Activated naive CD8-positive, alpha-beta T cell treated with anti-CD3 and anti-CD28 coated beads for 36 hours (primary cell): Measurements from ENCODE around the gene SLC17A5. TPM values are rescaled to one million over a fixed set of nuclear protein-coding genes. Genes with fewer than 3 reads are reported as not detected.
"Not testable (repeated sequence)": the region's sequence is repeated elsewhere in the genome, so short reads cannot be mapped to it uniquely, and the experiment has no call there.

Experiments used
- DNase-seq: peaks from one replicate; pipeline ENCODE4 v3.0.0; 2021
- H3K27ac Mint-ChIP-seq: one replicate; pipeline ENCODE4 v1.8.0; 2022; ENCODE audit warnings: mild to moderate bottlenecking, moderate library complexity, mixed read lengths
- H3K27me3 Mint-ChIP-seq: one replicate; pipeline ENCODE4 v1.8.0; 2022; ENCODE audit warnings: mild to moderate bottlenecking, mixed read lengths
- H3K36me3 Mint-ChIP-seq: one replicate; pipeline ENCODE4 v1.8.0; 2021; ENCODE audit warnings: mild to moderate bottlenecking, mixed read lengths
- H3K4me1 Mint-ChIP-seq: one replicate; pipeline ENCODE4 v1.8.0; 2021; ENCODE audit warnings: mixed read lengths
- H3K4me3 Mint-ChIP-seq: one replicate; pipeline ENCODE4 v1.8.0; 2022; ENCODE audit warnings: mild to moderate bottlenecking, moderate library complexity, mixed read lengths
- H3K9me3 Mint-ChIP-seq: one replicate; pipeline ENCODE4 v1.8.0; 2022; ENCODE audit warnings: mixed read lengths
- total RNA-seq, 2 experiments: library from RNA; stranded (reverse); gene quantifications; one replicate each; pipeline ENCODE4 v1.2.3, GENCODE V29; 2021

SLC17A5 gene
- total RNA-seq, 2 experiments from 2014 or later, result 3.1 to 4.1 TPM

DNA sequence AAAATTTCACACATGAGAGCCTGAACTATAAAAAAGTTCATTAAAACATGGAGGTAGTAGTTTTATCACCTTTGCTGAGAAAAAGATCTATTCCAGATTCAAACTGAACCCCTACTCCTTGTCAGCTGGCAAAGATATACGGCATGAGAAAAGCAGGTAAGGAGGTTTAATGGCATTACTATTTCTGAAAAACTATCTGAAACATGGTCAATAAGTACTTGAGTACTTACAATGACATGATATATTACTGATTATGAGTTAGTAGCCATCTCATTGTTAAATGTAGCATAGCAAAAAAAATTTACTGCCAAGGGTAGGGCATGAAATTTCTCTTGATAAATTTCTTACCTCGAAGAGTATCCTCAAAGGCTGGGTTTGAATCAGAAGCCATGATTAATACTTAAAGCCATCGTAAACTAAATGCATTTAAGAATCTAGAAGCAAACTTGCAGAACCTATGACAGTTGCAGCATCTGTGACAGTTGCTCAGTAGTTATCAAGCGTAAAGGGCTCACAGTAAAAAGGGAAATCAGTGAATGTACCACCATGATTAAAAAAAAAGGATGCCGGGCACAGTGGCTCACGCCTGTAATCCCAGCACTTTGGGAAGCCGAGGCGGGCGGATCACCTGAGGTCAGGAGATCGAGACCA lies 8.7 kb downstream of the SLC17A5 start:
- Mint-ChIP-seq H3K9me3 (no peaks in the 10 kb centered on the region), H3K27ac (no peak overlapping the region), H3K4me1 (peaks cover 7% of the 10 kb centered on the region), H3K27me3 (no peaks in the 10 kb centered on the region), H3K36me3 (peaks cover 3% of the 10 kb centered on the region), H3K4me3 (peak overlapping the region; percentile 80)
- DNase-seq, result no peak

DNA sequence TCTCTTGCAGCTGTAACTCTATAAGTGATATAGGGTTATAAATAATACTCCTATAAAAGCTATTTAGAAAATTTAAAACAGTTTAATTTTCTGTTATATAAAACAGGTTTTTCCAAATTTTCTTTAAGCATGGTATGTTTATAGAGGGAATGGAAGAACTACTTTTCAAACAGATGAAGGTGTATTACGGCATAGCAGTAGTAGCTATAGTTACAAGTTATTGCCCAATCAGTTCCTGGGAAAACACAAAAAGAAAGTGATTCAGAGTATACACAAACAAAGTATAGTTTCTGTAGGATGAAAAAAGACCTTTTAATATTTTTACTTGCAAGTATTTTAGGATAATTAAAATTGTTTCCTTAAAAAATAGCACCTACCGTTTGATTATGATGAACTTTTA lies 9.8 kb downstream of the SLC17A5 start:
- no peak overlapping the region for H3K4me3 Mint-ChIP-seq
- H3K9me3 Mint-ChIP-seq, result no peaks in the 10 kb centered on the region
- no peaks in the 10 kb centered on the region for H3K36me3 Mint-ChIP-seq
- no peak overlapping the region for H3K27ac Mint-ChIP-seq
- peaks cover 7% of the 10 kb centered on the region for H3K4me1 Mint-ChIP-seq
- H3K27me3 Mint-ChIP-seq, result no peaks in the 10 kb centered on the region
- no peak for DNase-seq

DNA sequence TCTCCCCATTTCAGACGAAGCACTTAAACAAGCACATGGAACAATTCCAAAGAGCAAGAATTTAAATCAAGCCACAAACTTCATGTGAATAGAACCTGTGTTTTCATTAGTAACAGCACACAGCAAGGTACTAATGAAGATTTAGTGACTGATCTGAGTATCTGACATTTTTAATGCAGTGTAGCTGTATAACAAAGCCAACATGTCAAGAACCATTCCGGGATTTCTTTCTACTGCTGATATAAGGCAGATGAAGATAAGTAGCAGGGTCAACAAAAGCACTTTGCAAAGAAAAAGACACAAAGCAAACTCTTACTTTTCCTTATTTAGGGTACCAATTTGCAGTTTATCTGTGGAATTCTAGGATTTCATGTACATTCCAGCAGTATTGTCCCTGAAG lies 11.3 kb downstream of the SLC17A5 start:
- no peak overlapping the region for H3K27ac Mint-ChIP-seq
- H3K4me3 Mint-ChIP-seq, result no peak overlapping the region
- H3K4me1 Mint-ChIP-seq, result peaks cover 7% of the 10 kb centered on the region
- no peaks in the 10 kb centered on the region for H3K9me3 Mint-ChIP-seq
- H3K27me3 Mint-ChIP-seq, result no peaks in the 10 kb centered on the region
- DNase-seq, result no peak
- H3K36me3 Mint-ChIP-seq, result no peaks in the 10 kb centered on the region

DNA sequence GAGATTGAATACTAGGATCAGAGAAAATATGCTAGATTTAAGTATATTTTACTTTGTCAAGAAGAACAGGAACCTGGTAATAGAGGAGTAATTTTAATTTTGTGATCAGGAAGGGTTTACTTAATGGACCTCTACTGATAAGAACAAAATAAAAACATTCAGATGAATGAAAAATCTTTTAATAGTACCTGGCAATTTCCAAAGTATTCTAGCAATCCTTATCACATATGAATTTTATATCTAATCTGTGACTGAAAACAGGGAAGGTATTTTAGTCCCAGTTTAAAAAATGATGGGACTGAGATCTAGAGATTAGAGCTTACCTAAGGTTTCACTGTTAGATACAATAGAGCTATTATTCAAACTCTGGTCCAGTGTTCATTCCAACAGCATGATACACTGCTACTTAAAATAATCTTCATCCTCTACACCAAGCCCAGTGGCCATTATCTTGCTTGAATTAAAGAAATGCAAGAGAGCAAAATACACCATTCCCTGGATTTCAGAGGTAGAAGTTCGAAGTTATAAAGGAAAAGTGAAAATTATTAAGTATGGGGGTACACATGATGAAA lies 13.5 kb downstream of the SLC17A5 start:
- H3K36me3 Mint-ChIP-seq, result peaks cover 4% of the 10 kb centered on the region
- H3K4me1 Mint-ChIP-seq, result peaks cover 4% of the 10 kb centered on the region
- H3K27me3 Mint-ChIP-seq, result no peaks in the 10 kb centered on the region
- DNase-seq, result no peak
- no peaks in the 10 kb centered on the region for H3K9me3 Mint-ChIP-seq
- H3K27ac Mint-ChIP-seq, result no peak overlapping the region
- no peak overlapping the region for H3K4me3 Mint-ChIP-seq

DNA sequence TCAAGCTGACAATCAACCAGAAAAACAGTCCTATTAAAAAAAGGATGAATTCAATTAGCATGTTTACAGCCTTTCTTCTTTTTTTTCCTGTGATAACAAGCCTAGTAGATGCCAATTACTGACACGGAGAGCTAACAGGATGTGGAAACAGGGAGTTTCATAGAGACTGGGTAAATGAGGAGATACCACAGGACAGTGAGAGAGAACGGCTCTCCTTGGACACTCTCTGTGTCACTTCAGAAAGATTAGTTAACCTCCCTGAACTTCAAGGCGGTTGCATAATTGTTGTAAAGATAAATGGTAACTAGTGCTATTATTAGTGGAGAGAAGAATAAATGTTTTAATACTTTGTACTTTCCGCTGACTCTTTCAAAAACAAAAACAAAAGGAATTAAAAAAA lies 14.8 kb downstream of the SLC17A5 start:
- no peak overlapping the region for H3K27ac Mint-ChIP-seq
- no peaks in the 10 kb centered on the region for H3K27me3 Mint-ChIP-seq
- H3K36me3 Mint-ChIP-seq, result peaks cover 6% of the 10 kb centered on the region
- no peak overlapping the region for H3K4me3 Mint-ChIP-seq
- no peak for DNase-seq
- no peaks in the 10 kb centered on the region for H3K4me1 Mint-ChIP-seq
- H3K9me3 Mint-ChIP-seq, result no peaks in the 10 kb centered on the region

DNA sequence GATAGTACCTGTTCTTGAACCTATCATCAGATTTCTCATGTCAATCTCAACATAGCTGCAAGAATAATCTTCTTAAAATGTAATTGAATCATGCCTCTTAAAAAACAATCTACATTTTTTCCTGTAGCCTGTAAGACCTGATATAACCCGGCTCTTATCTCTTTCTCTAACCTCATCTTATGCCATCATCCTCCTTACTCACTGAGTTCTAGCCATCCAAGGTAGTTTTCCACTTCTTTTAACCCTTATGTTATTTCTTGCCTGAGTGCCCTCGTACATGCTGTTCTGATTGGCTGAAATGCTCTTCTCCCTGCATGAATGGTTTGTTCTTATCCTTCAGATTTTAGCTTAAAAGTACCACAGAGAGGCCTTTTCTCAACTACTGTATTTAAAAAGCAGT lies 16.4 kb downstream of the SLC17A5 start:
- Mint-ChIP-seq H3K4me1 (no peaks in the 10 kb centered on the region), H3K27me3 (no peaks in the 10 kb centered on the region), H3K4me3 (no peak overlapping the region), H3K9me3 (no peaks in the 10 kb centered on the region), H3K36me3 (peaks cover 6% of the 10 kb centered on the region), H3K27ac (no peak overlapping the region)
- no peak for DNase-seq

DNA sequence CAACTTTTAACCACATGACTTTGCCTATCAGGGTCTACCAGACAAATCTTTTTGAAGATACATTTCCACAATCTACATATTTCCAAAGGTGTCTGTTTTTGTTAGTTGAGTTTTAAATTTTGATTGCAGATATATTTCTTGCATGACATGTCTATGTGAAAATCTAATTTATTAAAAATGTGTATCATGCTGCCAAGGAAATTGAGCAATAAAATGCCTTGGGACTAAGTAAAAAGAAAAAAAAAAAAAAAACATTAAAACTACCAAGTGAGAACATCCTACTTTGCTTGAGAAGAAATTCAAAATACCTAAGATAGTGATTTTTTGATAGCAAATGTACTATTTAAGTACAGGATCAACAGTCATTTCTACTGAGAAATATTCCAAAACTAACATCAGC lies 17.7 kb downstream of the SLC17A5 start:
- Mint-ChIP-seq H3K27ac (no peak overlapping the region), H3K4me3 (no peak overlapping the region), H3K4me1 (no peaks in the 10 kb centered on the region), H3K36me3 (peaks cover 8% of the 10 kb centered on the region), H3K27me3 (no peaks in the 10 kb centered on the region), H3K9me3 (no peaks in the 10 kb centered on the region)
- DNase-seq, result no peak

DNA sequence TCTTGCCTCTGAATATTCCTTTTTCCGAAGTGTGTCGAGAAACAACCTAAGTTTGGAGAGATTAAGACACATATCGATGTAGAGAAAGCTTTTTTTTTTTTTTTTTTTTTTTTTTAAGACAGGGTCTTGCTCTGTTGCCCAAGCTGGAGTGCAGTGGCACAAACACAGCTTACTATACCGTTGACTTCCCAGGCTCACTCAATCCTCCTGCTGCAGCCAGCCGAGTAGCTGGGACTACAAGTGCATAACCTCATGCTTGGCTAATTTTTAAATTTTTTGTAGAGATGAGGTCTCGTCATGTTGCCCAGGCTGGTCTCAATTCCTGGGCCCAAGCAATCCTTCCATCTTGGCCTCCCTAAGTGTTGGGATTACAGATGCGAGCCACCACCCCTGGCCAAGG lies 21.4 kb downstream of the SLC17A5 start:
- H3K36me3 Mint-ChIP-seq, result peaks cover 9% of the 10 kb centered on the region
- no peak overlapping the region for H3K4me3 Mint-ChIP-seq
- H3K4me1 Mint-ChIP-seq, result no peaks in the 10 kb centered on the region

DNA sequence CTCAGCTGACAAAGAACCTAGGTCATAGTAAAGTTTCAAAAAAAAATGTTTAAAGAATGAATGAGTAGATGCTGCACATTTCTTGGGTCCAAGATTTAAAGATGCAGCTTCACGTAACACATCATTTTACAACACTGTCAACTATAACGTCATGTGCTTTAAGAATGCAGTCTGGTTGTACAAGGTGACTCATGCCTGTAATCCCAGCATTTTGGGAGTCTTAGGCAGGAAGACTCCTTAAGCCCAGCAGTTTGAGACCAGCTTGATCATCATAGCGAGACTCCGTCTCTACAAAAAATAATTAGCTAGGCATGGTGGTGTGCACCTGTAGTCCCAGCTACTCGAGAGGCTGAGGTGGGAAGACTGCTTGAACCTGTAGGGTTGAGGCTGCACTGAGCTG lies 21.9 kb downstream of the SLC17A5 start:
- no peak overlapping the region for H3K4me3 Mint-ChIP-seq
- no peak overlapping the region for H3K27ac Mint-ChIP-seq
- H3K27me3 Mint-ChIP-seq, result no peaks in the 10 kb centered on the region
- peaks cover 8% of the 10 kb centered on the region for H3K36me3 Mint-ChIP-seq
- DNase-seq, result no peak
- no peaks in the 10 kb centered on the region for H3K4me1 Mint-ChIP-seq
- no peaks in the 10 kb centered on the region for H3K9me3 Mint-ChIP-seq

More for the DNA sequence above, 21.4 kb downstream of the SLC17A5 start:
- no peak for DNase-seq
- H3K27ac Mint-ChIP-seq, result no peak overlapping the region
- no peaks in the 10 kb centered on the region for H3K9me3 Mint-ChIP-seq
- H3K27me3 Mint-ChIP-seq, result no peaks in the 10 kb centered on the region

DNA sequence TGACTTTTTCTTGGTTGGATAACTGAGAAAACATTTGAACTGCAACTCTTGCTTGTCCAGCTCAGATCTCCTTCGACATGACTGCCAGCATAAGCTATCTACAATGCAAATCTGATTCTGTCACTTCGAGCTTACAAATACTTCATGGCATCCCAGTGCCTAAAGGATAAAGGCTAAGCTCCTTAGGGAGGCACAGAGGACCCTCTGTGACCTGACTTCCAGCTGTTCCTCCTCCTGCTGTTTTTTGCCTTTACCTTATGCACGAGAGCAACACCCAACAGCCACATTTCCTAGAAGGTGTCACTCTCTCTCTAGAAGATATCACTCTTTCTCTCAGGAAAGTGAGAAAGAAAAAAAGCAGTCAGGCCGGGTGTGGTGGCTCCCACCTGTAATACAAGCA lies 23.4 kb downstream of the SLC17A5 start:
- Mint-ChIP-seq H3K4me3 (no peak overlapping the region), H3K36me3 (peaks cover 5% of the 10 kb centered on the region), H3K27ac (no peak overlapping the region), H3K9me3 (no peaks in the 10 kb centered on the region), H3K4me1 (peaks cover 5% of the 10 kb centered on the region), H3K27me3 (no peaks in the 10 kb centered on the region)
- no peak for DNase-seq

DNA sequence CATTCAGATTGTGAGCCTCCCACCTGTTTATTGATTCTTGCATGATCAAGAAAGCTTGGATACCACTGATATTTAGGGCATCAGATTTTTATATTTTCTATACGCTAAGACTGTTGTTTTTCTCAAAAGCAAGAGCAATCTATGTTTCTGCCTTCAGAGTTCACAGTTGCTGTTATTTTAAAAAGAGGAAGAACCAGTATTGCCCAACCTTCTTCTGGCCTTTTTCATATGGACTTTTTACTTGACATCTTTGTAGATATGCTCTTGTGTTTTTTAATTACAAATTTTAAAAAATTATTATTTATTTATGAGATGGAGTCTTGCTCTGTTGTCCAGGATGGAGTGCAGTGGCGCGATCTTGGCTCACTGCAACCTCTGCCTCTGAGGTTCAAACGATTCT lies 28.9 kb downstream of the SLC17A5 start:
- no peaks in the 10 kb centered on the region for H3K36me3 Mint-ChIP-seq
- H3K27me3 Mint-ChIP-seq, result no peaks in the 10 kb centered on the region
- no peak overlapping the region for H3K4me3 Mint-ChIP-seq
- peaks cover 5% of the 10 kb centered on the region for H3K4me1 Mint-ChIP-seq
- no peak overlapping the region for H3K27ac Mint-ChIP-seq
- H3K9me3 Mint-ChIP-seq, result no peaks in the 10 kb centered on the region
- no peak for DNase-seq

DNA sequence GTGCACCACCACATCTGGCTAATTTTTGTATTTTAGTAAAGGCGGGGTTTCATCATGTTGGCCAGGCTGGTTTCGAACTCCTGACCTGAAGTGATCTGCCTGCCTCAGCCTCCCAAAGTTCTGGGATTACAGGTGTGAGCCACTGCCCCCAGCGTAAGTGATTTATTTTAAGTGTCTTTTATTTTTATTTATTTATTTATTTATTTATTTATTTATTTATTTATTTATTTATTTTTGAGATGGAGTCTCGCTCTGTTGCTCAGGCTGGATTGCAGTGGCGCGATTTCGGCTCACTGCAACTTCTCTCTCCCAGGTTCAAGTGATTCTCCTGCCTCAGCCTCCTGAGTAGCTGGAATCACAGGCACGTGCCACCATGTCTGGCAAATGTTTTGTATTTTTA lies 30.3 kb downstream of the SLC17A5 start:
- not testable (repeated sequence) for H3K9me3 Mint-ChIP-seq, H3K4me1 Mint-ChIP-seq, H3K36me3 Mint-ChIP-seq

DNA sequence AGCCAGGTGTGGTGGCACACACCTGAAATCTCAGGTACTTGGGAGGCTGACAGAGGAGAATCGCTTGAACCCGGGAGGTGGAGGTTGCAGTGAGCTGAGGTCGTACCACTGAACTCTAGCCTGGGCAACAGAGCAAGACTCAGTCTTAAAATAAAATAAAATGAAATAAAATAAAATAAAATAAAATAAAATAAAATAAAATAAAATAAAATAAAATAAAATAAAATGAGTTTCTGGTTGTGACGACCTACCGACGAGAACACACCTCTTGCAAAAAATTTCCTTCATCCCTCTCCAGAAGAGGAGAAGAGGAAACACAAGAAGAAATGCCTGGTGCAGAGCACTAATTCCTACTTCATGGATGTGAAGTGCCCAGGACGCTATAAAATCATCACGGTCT lies 35.7 kb downstream of the SLC17A5 start:
- not testable (repeated sequence) for H3K9me3 Mint-ChIP-seq, H3K36me3 Mint-ChIP-seq, H3K27me3 Mint-ChIP-seq, H3K27ac Mint-ChIP-seq, DNase-seq, H3K4me1 Mint-ChIP-seq, H3K4me3 Mint-ChIP-seq

More for the DNA sequence above, 30.3 kb downstream of the SLC17A5 start:
- not testable (repeated sequence) for H3K27ac Mint-ChIP-seq, DNase-seq, H3K27me3 Mint-ChIP-seq, H3K4me3 Mint-ChIP-seq

DNA sequence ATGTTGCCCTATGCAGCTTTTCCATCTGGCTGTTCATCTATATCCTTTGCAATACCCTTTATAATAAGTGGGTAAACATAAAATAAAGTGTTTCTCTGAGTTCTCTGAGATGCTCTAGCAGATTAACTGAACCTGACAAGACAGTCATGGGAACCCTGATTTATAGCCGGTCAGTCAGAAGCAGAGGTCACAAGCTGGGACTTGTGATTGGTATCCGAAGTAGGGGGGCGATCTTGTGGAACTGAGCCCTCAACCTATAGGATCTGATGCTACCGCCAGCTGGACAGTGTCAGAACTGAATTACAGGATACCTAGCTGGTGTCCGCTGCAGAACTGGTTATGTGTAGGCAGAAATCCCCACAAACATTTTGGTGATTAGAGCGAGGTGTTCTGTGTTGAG lies 39.0 kb downstream of the SLC17A5 start:
- peaks cover 3% of the 10 kb centered on the region for H3K36me3 Mint-ChIP-seq

DNA sequence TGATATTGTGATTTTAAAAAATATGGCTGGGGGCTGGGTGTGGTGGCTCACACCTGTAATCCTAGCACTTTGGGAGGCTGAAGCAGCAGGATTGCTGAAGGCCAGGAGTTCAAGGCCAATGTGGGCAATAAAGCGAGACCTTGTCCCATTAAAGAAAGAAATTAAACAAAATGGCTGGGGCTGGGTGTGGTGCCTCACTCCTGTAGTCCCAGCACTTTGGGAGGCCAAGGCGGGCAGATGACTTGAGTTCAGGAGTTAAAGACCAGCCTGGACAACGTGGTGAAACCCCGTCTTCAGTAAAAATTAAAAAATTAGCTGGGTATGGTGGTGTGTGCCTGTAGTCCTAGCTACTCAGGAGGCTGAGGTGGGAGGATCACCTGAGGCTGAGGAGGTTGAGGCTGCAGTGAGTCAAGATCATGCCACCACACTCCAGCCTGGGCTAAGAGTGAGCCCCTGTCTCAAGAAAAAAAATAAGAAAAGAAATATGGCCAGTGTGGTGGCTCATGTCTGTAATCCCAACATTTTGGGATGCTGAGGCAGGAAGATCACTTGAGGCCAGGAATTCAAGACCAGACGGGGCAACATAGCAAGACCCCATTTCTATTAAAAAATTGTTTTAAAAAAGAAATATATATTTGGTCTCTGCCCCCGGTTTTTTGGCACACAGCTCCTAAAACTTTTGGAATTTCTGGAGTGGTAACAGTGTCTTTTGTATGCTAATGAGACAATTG lies 39.8 kb downstream of the SLC17A5 start:
- Mint-ChIP-seq H3K4me1 (peaks cover 4% of the 10 kb centered on the region), H3K27ac (no peak overlapping the region)

More for the DNA sequence above, 39.0 kb downstream of the SLC17A5 start:
- Mint-ChIP-seq H3K4me3 (no peak overlapping the region), H3K4me1 (peaks cover 4% of the 10 kb centered on the region), H3K27me3 (no peaks in the 10 kb centered on the region), H3K9me3 (no peaks in the 10 kb centered on the region), H3K27ac (no peak overlapping the region)
- no peak for DNase-seq

DNA sequence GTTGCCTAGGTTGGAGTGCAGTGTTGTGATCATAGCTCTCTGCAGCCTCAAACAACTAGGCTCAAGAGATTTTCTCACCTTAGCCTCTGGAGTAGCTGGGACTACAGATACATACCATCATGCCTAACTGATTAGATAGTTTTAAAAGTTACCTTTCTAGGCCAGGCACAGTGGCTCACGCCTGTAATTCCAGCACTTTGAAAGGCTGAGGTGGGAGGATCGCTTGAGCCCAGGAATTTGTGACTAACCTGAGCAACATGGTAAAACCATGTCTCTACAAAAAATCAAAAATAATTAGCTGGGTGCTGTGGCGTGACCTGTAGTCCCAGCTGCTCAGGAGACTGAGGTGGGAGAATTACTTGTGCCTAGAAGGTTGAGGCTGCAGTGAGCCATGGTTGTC lies 41.2 kb downstream of the SLC17A5 start:
- H3K36me3 Mint-ChIP-seq, result peaks cover 11% of the 10 kb centered on the region
- no peaks in the 10 kb centered on the region for H3K27me3 Mint-ChIP-seq
- no peaks in the 10 kb centered on the region for H3K9me3 Mint-ChIP-seq
- peaks cover 4% of the 10 kb centered on the region for H3K4me1 Mint-ChIP-seq
- no peak for DNase-seq
- H3K4me3 Mint-ChIP-seq, result no peak overlapping the region
- H3K27ac Mint-ChIP-seq, result no peak overlapping the region

More for the DNA sequence above, 39.8 kb downstream of the SLC17A5 start:
- H3K27me3 Mint-ChIP-seq, result no peaks in the 10 kb centered on the region
- peaks cover 7% of the 10 kb centered on the region for H3K36me3 Mint-ChIP-seq
- no peak overlapping the region for H3K4me3 Mint-ChIP-seq
- DNase-seq, result no peak
- H3K9me3 Mint-ChIP-seq, result no peaks in the 10 kb centered on the region
